Prostate gland (tissue), 2 donors: ENCODE measurements around the gene ZCCHC17.

ENCODE experiments used
- POLR2A ChIP-seq: fragments of 450-650 bp; IDR thresholded peaks from one replicate; pipeline ENCODE4 v1.6.1; 2016; ENCODE audit warnings: antibody characterized with exemption, mild to moderate bottlenecking
- POLR2AphosphoS5 ChIP-seq: sonication (generic); formaldehyde crosslinking; IDR thresholded peaks from one replicate; pipeline ENCODE4 v1.6.1; 2017; ENCODE audit warnings: antibody characterized with exemption
- TF ChIP-seq, protein P1 (sequence below), 4 experiments: fragments of 200-600 bp in 2 of 4; fragments of 450-650 bp in 2 of 4; sonication (generic) in 2 of 4; IDR thresholded peaks; 1 replicate in 3 of 4; 2 replicates in 1 of 4; pipeline ENCODE4 v1.5.1; 2016 to 2019; ENCODE audit warnings: antibody characterized with exemption in 4 of 4, mild to moderate bottlenecking in 2 of 4, moderate library complexity in 2 of 4

DNA sequence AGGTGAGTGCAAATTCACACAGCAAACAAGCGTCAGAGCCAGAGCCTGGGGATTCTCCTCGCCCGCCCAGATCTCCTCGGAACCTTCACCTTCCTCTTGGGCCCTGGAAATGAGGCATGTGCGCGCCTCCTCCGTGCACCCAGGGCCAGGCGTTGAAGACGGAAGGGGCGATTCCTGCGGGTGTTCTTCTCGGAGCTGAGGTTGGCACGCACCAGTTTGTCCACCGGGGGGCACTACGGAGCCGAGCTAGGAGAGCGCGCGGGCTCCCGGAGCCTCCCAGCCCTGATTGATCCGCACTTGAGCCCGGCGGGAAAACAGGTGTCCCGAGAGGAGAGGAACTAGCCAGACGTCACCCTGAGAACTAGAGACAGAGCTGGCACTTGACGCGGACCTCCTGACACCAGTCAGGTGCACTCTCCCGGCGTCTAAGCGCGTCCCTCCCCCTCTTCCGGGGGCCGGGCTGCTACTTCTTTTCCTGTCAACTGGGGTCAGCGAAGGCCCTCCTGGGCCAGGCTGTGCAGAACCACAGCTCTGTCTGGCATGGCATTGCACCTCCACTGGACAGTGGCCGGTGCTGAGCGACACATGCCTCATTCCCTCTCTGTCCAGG lies 97.9 kb downstream of the ZCCHC17 start:
- TF ChIP-seq, protein P1, sequence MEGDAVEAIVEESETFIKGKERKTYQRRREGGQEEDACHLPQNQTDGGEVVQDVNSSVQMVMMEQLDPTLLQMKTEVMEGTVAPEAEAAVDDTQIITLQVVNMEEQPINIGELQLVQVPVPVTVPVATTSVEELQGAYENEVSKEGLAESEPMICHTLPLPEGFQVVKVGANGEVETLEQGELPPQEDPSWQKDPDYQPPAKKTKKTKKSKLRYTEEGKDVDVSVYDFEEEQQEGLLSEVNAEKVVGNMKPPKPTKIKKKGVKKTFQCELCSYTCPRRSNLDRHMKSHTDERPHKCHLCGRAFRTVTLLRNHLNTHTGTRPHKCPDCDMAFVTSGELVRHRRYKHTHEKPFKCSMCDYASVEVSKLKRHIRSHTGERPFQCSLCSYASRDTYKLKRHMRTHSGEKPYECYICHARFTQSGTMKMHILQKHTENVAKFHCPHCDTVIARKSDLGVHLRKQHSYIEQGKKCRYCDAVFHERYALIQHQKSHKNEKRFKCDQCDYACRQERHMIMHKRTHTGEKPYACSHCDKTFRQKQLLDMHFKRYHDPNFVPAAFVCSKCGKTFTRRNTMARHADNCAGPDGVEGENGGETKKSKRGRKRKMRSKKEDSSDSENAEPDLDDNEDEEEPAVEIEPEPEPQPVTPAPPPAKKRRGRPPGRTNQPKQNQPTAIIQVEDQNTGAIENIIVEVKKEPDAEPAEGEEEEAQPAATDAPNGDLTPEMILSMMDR (IDR thresholded peaks at IDR 0.05), result peak; percentile 58 to 92 (median 79)
- TF ChIP-seq POLR2A, result peak; percentile 22
- peak; percentile 60 for TF ChIP-seq POLR2AphosphoS5
